Mucosa of stomach (tissue), 1 donor: ENCODE results near the gene RBMX.
A peak's percentile ranks its signal among the peaks of the same experiment; 100 is the strongest.
"Not testable (repeated sequence)": the region's sequence is repeated elsewhere in the genome, so short reads cannot be mapped to it uniquely, and the experiment has no call there.

Source experiments
- H3K27me3 ChIP-seq: one replicate; pipeline ENCODE4 v1.7.0; 2013; ENCODE audit warnings: mild to moderate bottlenecking, low read length; ENCODE audit not compliant: control insufficient read depth, insufficient read depth
- H3K36me3 ChIP-seq: one replicate; pipeline ENCODE4 v1.7.0; 2013; ENCODE audit warnings: low read length; ENCODE audit not compliant: control insufficient read depth, insufficient read depth
- H3K4me1 ChIP-seq: one replicate; pipeline ENCODE4 v1.7.0; 2013; ENCODE audit warnings: mild to moderate bottlenecking, low read length; ENCODE audit not compliant: control insufficient read depth, insufficient read depth
- H3K4me3 ChIP-seq: one replicate; pipeline ENCODE4 v1.7.0; 2013; ENCODE audit warnings: low read length
- H3K9ac ChIP-seq: one replicate; pipeline ENCODE4 v1.7.0; 2013; ENCODE audit warnings: mild to moderate bottlenecking, low read length, moderate library complexity
- H3K9me3 ChIP-seq: one replicate; pipeline ENCODE4 v1.7.0; 2013; ENCODE audit warnings: mild to moderate bottlenecking, low read length, moderate library complexity; ENCODE audit not compliant: control insufficient read depth
- donor health status: Pancreatic carcinoma.

Gene RBMX

GRCh38 chrX:136880452-136881013 lies at the start of gene RBMX:
Gene RBMX, minus strand, starts transcription at chrX:136880725. Its CDS starts 1,298 bp downstream, at chrX:136879427.
- H3K9me3 ChIP-seq = no peaks in the 10 kb centered on the region
- H3K4me1 ChIP-seq = no peaks in the 10 kb centered on the region
- no peaks in the 10 kb centered on the region for H3K27me3 ChIP-seq
- H3K36me3 ChIP-seq = no peaks in the 10 kb centered on the region
- peak within 1 kb of the TSS; percentile 99 for H3K9ac ChIP-seq
- H3K4me3 ChIP-seq = peak within 1 kb of the TSS; percentile 90

GRCh38 chrX:136921438-136921837 lies 40.9 kb upstream of the RBMX start:
- H3K4me1 ChIP-seq, H3K9me3 ChIP-seq, H3K27me3 ChIP-seq, H3K9ac ChIP-seq, H3K36me3 ChIP-seq, H3K4me3 ChIP-seq: not testable (repeated sequence)

- Histone ChIP-seq H3K4me3 (no peak overlapping the region), H3K27me3 (no peaks in the 10 kb centered on the region), H3K9me3 (no peaks in the 10 kb centered on the region)
These were observed 39.5 kb upstream of the RBMX start for GRCh38 chrX:136920001-136920400.

GRCh38 chrX:136916827-136917226 lies 36.3 kb upstream of the RBMX start:
- H3K9ac ChIP-seq = no peak overlapping the region
- H3K27me3 ChIP-seq = no peaks in the 10 kb centered on the region
- no peaks in the 10 kb centered on the region for H3K36me3 ChIP-seq
- no peak overlapping the region for H3K4me3 ChIP-seq
- no peaks in the 10 kb centered on the region for H3K4me1 ChIP-seq
- H3K9me3 ChIP-seq = no peaks in the 10 kb centered on the region

More at GRCh38 chrX:136920001-136920400, 39.5 kb upstream of the RBMX start:
- Histone ChIP-seq H3K36me3 (no peaks in the 10 kb centered on the region), H3K4me1 (peaks cover 3% of the 10 kb centered on the region), H3K9ac (no peak overlapping the region)

GRCh38 chrX:136911661-136912060 lies 31.1 kb upstream of the RBMX start:
- H3K36me3 ChIP-seq, H3K9ac ChIP-seq, H3K4me3 ChIP-seq, H3K4me1 ChIP-seq, H3K9me3 ChIP-seq, H3K27me3 ChIP-seq: not testable (repeated sequence)

- H3K9ac ChIP-seq = no peak overlapping the region
- H3K4me3 ChIP-seq = no peak overlapping the region
- H3K9me3 ChIP-seq = no peaks in the 10 kb centered on the region
These were observed 30.7 kb upstream of the RBMX start for GRCh38 chrX:136911253-136911652.

GRCh38 chrX:136910565-136911035 lies 30.1 kb upstream of the RBMX start:
- no peaks in the 10 kb centered on the region for H3K36me3 ChIP-seq
- no peaks in the 10 kb centered on the region for H3K27me3 ChIP-seq
- H3K4me1 ChIP-seq = no peaks in the 10 kb centered on the region
- H3K4me3 ChIP-seq = no peak overlapping the region
- no peak overlapping the region for H3K9ac ChIP-seq
- no peaks in the 10 kb centered on the region for H3K9me3 ChIP-seq

More at GRCh38 chrX:136911253-136911652, 30.7 kb upstream of the RBMX start:
- Histone ChIP-seq H3K4me1 (no peaks in the 10 kb centered on the region), H3K36me3 (no peaks in the 10 kb centered on the region), H3K27me3 (no peaks in the 10 kb centered on the region)

GRCh38 chrX:136909706-136910564 lies 29.4 kb upstream of the RBMX start:
- Histone ChIP-seq H3K4me1 (no peaks in the 10 kb centered on the region), H3K9me3 (no peaks in the 10 kb centered on the region), H3K9ac (peak overlapping the region; percentile 73), H3K27me3 (no peaks in the 10 kb centered on the region), H3K36me3 (no peaks in the 10 kb centered on the region), H3K4me3 (peak overlapping the region; percentile 71)

GRCh38 chrX:136909119-136909705 lies 28.7 kb upstream of the RBMX start:
- Histone ChIP-seq H3K4me1 (no peaks in the 10 kb centered on the region), H3K4me3 (peak overlapping the region; percentile 71), H3K9me3 (no peaks in the 10 kb centered on the region), H3K27me3 (no peaks in the 10 kb centered on the region), H3K36me3 (no peaks in the 10 kb centered on the region), H3K9ac (peak overlapping the region; percentile 73)

GRCh38 chrX:136907621-136908020 lies 27.1 kb upstream of the RBMX start:
- no peak overlapping the region for H3K9ac ChIP-seq
- H3K27me3 ChIP-seq = no peaks in the 10 kb centered on the region
- no peaks in the 10 kb centered on the region for H3K9me3 ChIP-seq
- H3K4me1 ChIP-seq = no peaks in the 10 kb centered on the region
- H3K36me3 ChIP-seq = no peaks in the 10 kb centered on the region
- no peak overlapping the region for H3K4me3 ChIP-seq

- no peaks in the 10 kb centered on the region for H3K4me1 ChIP-seq
- H3K36me3 ChIP-seq = no peaks in the 10 kb centered on the region
- no peaks in the 10 kb centered on the region for H3K27me3 ChIP-seq
- no peak overlapping the region for H3K4me3 ChIP-seq
- H3K9me3 ChIP-seq = no peaks in the 10 kb centered on the region
- H3K9ac ChIP-seq = no peak overlapping the region
These were observed 26.5 kb upstream of the RBMX start for GRCh38 chrX:136906921-136907510.

GRCh38 chrX:136904067-136904466 lies 23.5 kb upstream of the RBMX start:
- H3K27me3 ChIP-seq, H3K9me3 ChIP-seq, H3K9ac ChIP-seq, H3K4me1 ChIP-seq, H3K4me3 ChIP-seq, H3K36me3 ChIP-seq: not testable (repeated sequence)
